GM21515 (cell line): ENCODE data around the gene OCSTAMP.

Experiments used
- ATAC-seq: cut with Tn5 transposase; IDR thresholded peaks from one replicate; pipeline ENCODE4 v1.9.1; 2021; ENCODE audit not compliant: unreplicated experiment

The OCSTAMP gene

DNA sequence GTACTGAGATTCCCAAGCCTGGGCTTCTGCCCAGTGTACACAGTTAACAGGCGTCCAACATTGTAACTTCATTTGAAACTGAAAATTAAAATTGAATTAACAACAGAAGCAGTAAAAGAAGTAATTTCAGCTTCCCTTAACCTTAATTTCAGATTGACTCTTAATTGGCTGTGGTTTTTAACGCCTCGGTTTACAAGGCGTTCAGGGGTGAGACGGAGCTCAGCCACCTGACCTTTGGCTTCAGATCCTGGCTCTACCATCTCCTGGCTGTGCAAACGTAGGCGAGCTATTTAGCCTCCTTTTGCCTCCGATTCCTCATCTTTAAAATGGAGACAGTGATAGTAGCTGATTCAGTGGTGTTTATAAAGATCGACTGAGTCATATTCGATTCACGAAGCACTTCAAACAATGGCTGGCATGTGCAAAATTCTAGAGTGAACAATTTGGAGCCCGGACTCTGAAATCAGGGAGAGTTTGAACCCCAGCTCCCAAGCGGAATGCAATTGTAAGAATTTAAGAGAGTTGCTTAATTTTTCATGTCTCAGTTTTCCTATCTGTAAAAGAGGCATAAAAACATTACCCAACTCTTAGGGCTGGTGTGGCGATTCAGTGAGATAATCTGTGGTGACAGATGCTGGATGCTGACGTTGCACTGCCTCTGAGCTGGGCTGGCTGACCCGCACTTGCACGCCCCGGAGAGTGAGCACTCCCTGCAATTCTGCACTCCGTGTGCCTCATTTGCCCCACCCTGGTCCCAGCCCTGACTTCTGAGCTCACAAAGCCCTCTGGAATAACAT lies 23.5 kb upstream of the OCSTAMP start:
- ATAC-seq: no peak

DNA sequence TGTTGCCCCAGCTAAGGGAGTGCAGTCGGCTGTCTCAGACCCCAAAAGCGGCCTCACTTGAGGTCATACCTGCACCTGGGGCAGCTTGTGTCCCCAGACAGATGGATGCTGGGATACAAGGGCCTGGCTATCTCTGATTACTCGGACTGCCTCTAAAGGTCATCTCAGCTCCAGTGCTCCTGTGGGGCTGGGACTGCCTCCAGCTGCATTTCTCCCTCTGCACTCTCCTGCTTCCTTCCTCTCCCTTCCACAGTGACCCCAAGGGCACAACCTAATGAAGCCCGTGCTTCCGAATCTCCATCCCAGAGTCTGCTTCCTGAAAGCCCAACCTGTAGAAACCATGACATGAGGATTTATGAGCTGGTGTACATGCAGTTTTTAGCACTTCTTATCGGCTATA lies 22.8 kb upstream of the OCSTAMP start:
- ATAC-seq: no peak

DNA sequence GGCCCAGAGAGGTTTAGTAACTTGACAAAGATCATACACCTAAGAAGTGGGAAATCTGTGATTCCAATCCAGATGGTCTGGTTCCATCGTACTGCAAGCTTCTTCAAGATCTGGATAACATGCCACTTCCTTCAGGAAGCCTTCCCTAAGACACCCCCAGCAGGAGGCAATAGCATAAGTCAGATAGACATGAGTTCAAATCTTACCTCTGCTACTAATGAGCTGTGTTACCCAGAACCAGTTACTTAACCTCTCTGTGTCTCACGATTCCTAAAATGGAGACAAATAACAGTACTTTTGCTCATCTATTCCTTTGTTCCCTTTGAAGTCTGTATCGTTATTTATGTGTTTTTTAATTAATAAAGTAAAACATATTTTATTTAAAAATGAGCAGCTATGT lies 22.3 kb upstream of the OCSTAMP start:
- no peak for ATAC-seq

DNA sequence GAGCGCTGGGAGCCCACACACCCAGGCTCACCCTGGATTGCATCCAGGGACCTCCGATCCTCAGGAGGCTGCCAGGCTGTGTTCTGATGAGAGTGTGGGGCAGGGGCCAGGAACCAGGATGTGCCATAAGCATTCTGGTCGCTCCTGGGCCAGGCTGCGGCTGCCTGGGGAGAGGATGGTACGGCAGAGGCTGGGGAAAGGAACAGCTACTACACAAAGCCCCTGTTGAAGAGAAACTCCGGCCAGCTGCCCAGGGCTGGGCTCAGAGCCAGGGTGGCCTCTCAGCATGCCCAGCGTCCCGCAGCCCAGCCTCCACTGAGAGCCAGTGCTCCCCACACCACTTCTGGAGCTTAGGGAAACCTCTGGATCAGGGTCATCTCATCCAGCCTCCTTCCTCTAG lies 21.7 kb upstream of the OCSTAMP start:
- ATAC-seq: no peak

DNA sequence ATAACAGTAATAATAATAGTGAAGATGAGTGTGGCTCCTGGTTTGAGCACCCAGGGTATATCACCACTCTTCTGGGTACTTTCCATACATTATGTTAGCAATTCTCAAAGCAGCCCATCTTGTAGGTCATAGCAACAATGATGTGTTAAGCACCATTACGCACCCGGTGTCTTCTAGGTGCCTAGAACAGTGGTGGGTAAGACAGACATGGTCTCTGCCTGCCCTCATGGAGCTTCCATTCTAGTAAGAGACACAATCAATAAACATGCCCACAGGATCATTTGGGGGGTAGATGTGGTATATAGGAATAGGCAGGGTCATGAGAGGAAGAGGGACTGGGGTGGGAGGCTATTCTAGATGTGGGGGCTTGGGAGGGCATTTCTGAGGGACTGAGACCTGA lies 21.0 kb upstream of the OCSTAMP start:
- no peak for ATAC-seq

DNA sequence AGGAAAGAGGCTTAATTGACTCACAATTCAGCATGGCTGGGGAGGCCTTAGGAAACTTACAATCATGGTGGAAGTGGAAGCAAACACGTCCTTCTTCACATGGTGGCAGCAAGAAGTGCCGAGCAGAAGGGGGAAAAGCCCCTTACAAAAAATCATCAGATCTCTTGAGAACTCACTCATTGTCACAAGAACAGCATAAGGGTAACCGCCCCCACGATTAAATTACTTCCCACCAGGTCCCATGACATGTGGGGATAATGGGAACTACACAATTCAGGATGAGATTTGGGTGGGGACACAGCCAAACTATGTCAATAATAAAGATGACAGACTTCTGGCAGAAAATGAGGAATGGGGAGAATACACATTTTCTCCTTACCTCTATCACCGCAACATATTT lies 20.5 kb upstream of the OCSTAMP start:
- ATAC-seq: no peak

DNA sequence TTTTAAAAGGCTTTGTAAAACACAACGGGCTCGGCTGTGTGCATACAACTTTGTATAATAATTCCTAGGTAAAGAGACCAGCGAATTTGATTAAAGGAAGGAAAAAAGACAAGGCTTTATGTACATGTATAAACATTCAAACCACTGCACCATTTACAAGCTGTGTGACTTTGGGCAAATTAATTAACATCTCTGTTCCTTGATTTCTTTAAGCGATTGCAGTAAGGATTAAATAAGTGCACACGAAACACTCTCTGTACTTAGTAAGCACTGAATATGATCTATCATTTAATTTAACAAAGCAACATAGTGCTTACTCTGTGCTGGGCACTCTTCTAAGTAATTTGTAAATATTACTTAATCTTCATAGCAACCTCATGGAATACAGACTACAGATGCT lies 19.5 kb upstream of the OCSTAMP start:
- ATAC-seq: no peak

DNA sequence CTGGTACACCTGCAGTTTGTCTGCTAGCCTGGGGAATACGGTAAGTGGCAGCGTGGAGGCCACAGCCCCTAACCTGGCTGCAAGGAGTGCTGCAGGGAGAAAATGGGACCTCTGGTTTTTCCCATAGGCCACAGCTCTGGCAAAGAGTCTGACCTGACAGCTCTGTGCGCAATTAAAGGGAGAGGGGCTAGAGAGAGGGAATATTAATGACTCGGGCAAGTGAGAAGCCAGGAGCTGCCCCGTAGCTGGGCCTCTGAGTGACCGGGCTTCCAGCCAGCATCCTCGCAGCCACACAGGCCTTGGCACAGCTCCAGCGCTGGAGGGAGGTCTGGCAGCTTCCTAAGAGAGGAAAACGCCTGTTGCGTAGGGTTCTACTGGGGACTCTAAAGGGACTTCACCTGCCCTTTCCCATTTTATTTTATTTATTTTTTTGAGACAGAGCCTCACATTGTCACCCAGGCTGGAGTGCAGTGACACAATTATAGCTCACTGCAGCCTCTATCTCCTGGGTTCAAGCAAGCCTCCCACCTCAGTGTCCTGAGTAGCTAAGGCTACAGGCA lies 18.2 kb upstream of the OCSTAMP start:
- no peak for ATAC-seq

DNA sequence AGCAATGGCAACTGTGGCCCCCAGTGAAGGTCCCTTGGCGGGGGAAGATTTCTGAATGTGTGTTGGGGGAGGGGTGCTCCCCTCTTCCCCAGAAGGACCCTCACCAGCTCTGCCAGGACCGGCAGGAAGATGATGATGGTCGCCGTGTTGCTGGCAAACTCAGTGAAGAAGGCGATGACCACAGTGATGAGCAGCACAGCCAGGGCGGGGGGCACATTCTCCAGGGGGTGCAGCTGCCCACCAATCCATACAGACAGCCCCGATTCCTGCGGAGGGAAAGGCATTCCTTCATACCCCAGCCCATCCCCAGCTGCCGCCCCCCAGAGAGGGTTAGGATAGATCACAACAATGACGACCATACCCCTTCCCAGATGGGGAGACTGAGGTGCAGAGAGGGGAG lies 15.7 kb upstream of the OCSTAMP start:
- ATAC-seq: no peak

DNA sequence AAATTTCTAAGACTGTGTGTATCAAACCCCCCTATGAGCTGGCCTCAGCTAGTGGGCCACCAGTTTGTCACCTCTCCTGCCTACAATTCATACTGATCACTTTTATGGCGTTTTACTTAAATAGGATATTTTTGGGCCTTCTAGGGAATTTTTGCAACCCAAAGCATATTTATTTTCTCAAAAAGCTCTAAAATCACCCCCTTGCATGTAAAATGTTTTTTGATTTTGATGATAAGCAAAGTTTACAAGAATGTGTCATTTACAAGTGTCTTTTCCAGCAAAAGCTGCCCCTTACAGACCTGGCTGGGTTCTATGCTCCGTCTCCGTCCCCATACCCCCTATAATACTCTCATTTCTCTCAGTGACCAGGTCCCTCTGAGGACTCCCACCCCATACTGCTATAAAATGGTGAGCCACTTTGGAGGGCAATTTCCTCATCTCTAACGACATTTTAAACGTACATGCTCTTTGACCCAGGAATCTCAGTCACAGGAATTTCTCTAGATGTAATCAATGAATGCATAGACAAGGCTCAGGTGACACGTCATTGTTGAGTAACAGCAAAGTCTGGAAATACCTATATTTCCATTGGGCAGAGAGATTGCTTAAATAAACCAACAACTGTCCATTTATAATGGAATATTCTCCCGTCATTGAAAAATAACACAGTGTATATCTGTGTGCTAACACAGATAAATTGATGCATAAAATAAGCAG lies 13.9 kb upstream of the OCSTAMP start:
- no peak for ATAC-seq

DNA sequence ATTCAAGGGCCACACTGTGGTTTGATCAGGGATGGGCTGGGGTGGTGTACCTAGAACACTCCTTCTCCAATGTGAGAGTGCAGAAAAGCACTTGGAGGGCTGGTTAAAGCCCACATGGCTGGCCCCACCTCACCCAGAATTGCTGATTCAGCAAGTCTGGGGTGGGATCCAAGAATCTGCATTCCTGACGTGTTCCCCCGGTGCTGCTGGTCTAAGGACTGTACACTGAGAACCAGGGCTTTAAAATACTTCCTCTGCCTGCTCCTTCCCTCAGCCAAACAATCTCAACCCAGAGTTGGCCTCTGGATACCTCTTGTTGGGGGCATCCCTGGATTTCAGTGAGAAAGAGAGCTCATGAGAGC lies 13.4 kb upstream of the OCSTAMP start:
- ATAC-seq: no peak

DNA sequence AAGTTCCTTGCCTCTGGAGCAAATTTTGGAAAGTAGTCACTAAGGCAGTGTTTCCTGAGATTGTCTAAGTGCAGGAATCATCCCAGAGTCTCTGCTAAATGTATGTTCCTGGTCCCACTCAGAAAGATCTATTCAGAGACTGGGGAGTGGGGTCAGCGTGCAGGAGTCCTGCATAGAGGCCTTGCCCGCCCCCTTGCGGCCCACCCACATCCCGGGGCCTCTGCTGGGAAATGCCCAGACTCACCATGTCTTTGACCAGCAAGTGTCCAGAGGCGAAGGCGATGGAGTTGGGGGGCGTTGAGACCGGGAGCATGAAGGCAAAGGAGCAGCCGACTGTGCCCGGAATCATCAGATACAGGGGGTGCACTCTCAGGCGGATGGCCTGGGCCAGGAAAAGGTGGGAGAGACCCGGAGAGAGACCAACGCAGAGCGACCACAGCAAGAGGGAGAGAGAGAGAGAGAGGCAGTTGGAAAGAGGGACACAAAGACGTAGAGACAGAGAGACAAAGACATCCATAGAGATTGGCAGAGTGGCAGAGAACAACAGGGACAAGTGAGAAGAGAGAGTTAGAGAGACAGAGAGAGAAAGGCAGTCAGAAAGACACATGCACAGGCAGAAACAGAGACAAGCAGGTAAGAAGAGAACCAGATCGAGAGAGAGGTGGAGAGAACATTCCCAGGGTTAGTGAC lies 12.9 kb upstream of the OCSTAMP start:
- no peak for ATAC-seq

DNA sequence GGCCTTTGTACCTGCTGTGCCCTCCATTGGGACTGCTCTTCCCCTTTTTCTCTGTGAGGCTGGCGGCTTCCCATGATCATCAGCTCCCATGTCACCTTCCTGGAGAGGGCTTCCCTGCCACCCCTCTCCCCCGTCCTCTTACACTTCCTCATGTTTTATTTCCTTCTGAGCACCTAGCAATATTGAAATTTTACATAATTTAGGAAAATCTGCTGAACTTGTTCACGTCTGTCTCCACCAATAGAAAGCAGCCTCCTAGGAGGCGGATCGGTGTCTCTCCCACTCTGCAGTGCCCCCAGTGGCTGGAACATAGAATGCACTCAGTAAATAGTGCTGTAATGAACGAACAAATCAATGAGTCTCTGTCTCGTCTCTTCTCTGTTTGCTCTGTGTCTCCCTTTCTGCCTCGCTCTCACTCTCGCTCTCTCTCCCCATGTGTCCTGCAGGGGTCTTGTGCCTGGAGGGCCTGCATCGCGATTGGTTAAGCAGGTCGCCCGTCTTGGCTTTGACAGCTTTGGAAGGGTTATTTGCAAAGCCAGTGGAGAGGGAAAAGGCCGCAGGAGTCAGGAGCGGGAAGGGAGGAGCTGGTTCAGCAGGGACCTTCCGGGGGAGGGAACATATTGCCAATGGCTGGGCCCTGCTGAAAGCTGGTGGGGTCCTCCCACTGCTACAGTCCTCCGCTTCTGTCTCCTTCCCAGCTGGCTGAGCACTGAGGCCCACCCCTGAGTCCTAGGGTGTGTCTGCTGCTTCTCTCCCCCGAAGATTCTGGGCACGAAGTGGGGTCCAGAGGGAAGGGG lies 12.1 kb upstream of the OCSTAMP start:
- ATAC-seq: no peak

DNA sequence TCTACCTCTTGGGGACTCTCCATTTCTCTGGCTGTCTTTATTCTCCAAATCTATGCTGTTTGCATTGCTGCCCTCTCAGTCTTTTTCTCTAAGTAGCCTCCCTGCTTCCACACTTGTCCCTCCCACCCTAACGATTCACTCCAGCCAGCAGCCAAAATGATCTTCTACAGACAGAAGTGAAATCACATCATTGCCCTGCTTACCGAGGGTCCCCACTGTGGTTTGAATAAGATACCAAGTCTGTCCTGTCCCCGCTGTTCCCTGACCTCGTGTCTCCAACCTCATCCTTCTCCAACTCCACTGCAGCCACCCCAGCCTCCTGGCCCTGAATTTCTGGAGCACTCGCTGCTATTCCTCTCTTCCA lies 11.5 kb upstream of the OCSTAMP start:
- ATAC-seq: no peak

DNA sequence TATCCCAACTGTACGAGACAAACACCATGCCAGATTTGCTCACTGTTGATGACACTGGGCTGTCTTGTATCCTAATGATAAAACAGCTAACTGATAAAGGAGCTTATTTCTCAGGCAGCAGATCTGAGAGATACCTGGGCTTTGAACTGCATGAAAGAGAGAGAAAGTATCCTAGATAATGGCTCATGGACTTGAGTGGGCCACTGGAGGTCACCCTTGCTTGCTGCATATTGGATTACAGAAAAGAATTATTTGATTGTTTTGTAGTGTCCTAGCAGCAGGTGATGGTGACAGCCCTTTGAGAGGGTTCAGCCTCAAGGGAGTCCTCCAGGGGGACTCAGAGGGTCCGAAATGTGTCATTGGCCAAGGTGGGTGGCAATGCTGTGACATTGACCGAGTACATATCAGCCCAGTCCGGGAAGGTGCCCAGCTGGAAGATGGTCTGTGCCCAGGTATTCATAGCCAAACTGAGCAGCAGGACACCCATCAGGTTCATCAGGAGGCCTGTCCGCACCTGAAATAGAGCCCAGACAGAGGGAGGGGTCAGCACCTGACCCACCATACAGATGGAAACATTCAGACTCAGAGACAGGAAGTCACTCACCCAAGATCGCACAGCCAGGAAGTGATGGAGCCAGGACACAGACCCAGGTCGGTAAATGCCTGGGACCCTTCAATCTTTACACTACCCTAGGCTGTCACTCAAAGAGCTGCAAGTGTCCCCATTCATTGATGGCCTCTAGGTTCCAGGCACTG lies 9.4 kb upstream of the OCSTAMP start:
- no peak for ATAC-seq

DNA sequence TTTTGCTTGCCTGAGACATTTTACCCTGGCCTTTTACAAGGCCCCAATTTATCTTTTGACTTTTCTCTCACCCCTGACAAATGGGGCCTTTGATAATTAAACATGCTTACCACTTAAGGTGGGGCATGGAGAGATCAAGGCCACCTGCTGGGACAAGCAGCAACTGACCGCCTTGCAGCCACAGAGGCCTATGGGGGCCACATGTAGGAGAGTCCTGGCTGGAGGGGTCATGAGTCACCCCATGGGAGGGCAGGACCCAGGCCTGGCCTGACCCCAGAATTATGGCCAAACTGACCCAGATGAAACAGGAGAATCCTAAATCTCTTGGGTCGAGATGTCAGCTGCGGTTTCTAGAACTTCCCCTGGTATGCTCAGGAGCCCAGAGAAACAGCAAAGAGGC lies 8.5 kb upstream of the OCSTAMP start:
- ATAC-seq: no peak

DNA sequence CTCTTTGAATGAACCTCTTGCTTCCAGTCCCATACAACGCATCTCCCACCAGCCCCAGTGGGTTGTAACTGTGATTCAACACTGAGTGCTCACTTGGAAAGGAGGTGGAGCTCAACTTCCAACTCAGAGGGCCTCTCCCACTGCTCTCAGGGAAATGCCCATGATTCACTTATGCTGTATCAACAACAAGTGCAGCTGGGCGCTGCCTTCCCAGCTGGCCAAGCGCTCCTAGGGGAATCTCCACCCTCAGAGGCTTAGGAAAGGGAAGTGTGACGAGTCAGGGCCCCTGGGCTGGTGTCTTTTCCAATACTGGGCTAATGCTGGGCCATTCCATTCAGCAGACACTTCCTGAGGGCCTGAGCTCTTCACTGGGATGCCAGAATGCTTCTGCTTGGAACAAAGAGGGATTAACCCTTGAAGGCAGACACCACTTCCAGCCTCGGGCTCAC lies 8.1 kb upstream of the OCSTAMP start:
- no peak for ATAC-seq

DNA sequence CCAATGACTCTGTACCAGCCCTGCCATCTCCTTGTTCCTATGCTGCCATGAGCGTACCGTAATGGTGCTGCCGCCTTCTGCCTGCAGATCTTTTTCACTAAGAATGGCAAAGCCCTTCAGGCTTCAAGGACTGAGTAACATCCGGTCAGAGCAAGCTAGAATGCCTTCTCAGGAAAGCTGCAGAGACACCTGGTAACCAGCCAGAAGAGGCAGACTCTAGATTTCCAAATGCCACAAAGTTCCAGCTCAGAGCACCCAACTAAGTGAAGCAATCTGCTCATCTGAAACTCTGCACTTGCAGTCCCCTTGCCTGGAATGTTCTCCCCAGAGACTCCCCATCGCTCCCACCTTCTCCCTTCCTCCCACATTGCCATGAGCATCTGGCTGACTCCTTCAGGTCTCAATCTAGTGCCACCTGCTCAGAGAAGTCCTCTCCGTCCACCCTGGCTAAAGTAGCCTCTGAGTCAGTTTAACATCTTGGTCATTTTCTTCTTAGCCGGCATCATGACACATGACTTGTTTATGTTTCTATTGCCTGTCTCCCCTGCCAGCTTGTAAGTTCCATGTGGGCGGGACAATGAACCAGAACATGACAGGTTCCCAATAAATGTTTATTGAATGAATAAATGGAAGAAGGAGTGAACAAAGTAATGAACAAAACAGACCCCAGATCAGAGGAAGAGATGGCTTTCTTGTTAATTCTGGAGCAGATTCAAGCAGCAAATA lies 6.9 kb upstream of the OCSTAMP start:
- no peak for ATAC-seq

DNA sequence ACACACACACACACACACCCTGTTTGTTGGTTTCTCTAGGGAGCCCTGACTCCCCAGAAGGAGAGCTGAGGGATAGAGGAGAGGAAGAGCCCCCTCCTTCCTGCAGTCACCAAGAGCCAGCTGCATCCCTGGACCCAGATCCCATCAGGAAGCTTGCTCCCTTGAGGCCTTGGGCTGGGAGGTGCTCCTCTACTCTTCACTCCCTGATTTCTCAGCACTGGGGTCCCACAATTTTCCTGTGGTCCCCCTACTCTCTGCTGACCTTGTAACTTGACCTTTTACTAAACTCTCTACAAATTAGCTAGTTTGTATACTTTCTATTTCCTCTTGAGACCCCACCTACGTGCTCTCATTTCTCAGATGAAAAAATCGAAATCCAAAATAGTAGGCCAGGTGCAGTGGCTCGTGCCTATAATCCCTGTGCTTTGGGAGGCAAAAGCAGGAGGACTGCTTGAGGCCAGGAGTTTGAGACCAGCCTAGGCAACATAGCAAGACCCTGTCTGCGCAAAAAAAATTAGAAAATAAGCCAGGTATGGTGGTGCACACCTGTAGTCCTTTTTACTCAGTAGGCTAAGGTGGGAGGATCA lies 5.0 kb upstream of the OCSTAMP start:
- ATAC-seq: no peak
